Gastroesophageal sphincter (tissue), 3 donors: ENCODE results near the gene VANGL1.

Experiments used
- EP300 ChIP-seq: sonication (generic); formaldehyde crosslinking; IDR thresholded peaks from one replicate; pipeline ENCODE4 v1.6.1; 2017; ENCODE audit warnings: antibody characterized with exemption, mild to moderate bottlenecking
- TF ChIP-seq, protein P1 (sequence below), 4 experiments: fragments of 200-600 bp in 2 of 4; fragments of 450-650 bp in 2 of 4; sonication (generic) in 1 of 4; IDR thresholded peaks; one replicate each; pipeline ENCODE4 v1.5.1; 2017 to 2019; ENCODE audit warnings: antibody characterized with exemption in 4 of 4, mild to moderate bottlenecking in 2 of 4, moderate library complexity in 2 of 4

DNA sequence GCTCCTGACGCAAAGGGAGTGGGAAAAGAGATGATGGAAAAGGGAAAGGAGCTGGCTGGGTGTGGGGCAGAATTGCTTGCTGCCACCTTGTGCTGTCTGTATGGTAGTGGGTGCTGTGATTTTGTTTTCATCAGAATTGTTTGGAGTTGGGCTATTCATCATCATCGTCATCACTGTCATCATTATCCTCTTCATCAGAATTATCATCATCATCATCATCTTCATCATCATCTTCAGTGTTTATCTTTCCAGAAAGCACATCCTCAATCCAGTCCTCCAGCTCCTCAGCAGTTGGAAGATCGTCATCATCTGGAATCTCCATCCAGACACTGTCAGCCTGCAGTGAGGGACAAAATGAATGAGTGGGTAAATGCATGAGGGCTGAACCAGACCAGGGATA is 59.3 kb downstream of the VANGL1 start:
- no peak for TF ChIP-seq EP300
- TF ChIP-seq, protein P1, sequence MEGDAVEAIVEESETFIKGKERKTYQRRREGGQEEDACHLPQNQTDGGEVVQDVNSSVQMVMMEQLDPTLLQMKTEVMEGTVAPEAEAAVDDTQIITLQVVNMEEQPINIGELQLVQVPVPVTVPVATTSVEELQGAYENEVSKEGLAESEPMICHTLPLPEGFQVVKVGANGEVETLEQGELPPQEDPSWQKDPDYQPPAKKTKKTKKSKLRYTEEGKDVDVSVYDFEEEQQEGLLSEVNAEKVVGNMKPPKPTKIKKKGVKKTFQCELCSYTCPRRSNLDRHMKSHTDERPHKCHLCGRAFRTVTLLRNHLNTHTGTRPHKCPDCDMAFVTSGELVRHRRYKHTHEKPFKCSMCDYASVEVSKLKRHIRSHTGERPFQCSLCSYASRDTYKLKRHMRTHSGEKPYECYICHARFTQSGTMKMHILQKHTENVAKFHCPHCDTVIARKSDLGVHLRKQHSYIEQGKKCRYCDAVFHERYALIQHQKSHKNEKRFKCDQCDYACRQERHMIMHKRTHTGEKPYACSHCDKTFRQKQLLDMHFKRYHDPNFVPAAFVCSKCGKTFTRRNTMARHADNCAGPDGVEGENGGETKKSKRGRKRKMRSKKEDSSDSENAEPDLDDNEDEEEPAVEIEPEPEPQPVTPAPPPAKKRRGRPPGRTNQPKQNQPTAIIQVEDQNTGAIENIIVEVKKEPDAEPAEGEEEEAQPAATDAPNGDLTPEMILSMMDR (IDR thresholded peaks at IDR 0.05): no peak
